HCT116 (cell line): Measurements from ENCODE around the gene STYXL1. TPM values are rescaled to one million over a fixed set of nuclear protein-coding genes. Genes with fewer than 3 reads are reported as not detected.

Experiments
- ATAC-seq: fragments of 200-7000 bp; cut with Tn5 transposase; 2 replicates; pipeline ENCODE4 v1.9.1; 2020; ENCODE audit warnings: mild to moderate bottlenecking, moderate library complexity
- BruUV-seq: library from RNA; stranded (reverse); fragments of 400-500 nt; replicated peaks from 2 replicates; lab custom pipeline; 2021; lab: Mats Ljungman, UMichigan
- CTCF ChIA-PET: fragments of 300-600 bp; sonication (Branson Sonifier 250); formaldehyde crosslinking; loops from one replicate; lab custom pipeline; 2021; ENCODE audit warnings: antibody characterized with exemption; lab: Charles Lee
- POLR2A ChIA-PET: fragments of 300-600, 350-600 bp; sonication (Branson Sonifier 250); formaldehyde crosslinking; loops from one replicate; lab custom pipeline; 2021; ENCODE audit warnings: antibody characterized with exemption; lab: Charles Lee
- RAD21 ChIA-PET, 2 experiments: fragments of 300-600 bp; sonication (Branson Sonifier 250); formaldehyde crosslinking; loops; one replicate each; lab custom pipeline; 2023; ENCODE audit warnings: low total read pairs in 2 of 2; ENCODE audit not compliant: uncharacterized antibody in 2 of 2, unreplicated experiment in 2 of 2, low non-redundant PET in 1 of 2; lab: Charles Lee
- DNase-seq: peaks from one replicate; pipeline ENCODE4 v3.0.0-alpha.2; 2010; ENCODE audit warnings: low read depth, low spot score
- H2AFZ ChIP-seq: fragments of 200-600 bp; shearing (Covaris generic), sonication (generic); 2 replicates; pipeline ENCODE4 v1.6.1; 2017; ENCODE audit warnings: low read depth, mixed run types, mixed read lengths, antibody characterized with exemption, low read length; ENCODE audit not compliant: poor library complexity, severe bottlenecking
- H3K27ac ChIP-seq: 2 replicates; pipeline ENCODE4 v1.5.1; 2012; ENCODE audit warnings: low read depth, low read length
- H3K27me3 ChIP-seq: fragments of 200-600 bp; sonication (generic); 2 replicates; pipeline ENCODE4 v1.6.1; 2016; ENCODE audit warnings: mixed run types, low read length, mixed read lengths; ENCODE audit not compliant: insufficient read depth
- H3K36me3 ChIP-seq, 2 experiments: fragments of 200-500 bp in 1 of 2; fragments of 200-600 bp in 1 of 2; sonication (Bioruptor generic) in 1 of 2; sonication (generic) in 1 of 2; 2 replicates each; pipeline versions ENCODE4 v1.5.1 to v1.6.1; 2014 to 2016; ENCODE audit warnings: low read length in 2 of 2, inconsistent platforms in 1 of 2, mixed read lengths in 1 of 2, mixed run types in 1 of 2; ENCODE audit not compliant: insufficient read depth in 2 of 2, control insufficient read depth in 1 of 2
- H3K4me1 ChIP-seq, 2 experiments: fragments of 200-600 bp in 1 of 2; sonication (generic) in 1 of 2; 2 replicates each; pipeline versions ENCODE4 v1.5.1 to v1.6.1; 2012 to 2017; ENCODE audit warnings: low read length in 2 of 2, inconsistent platforms in 1 of 2, mild to moderate bottlenecking in 1 of 2, mixed read lengths in 1 of 2, mixed run types in 1 of 2, moderate library complexity in 1 of 2; ENCODE audit not compliant: insufficient read depth in 2 of 2, control insufficient read depth in 1 of 2
- H3K4me2 ChIP-seq: fragments of 200-600 bp; sonication (generic); 2 replicates; pipeline ENCODE4 v1.6.1; 2017; ENCODE audit warnings: mixed run types, low read length, mixed read lengths
- H3K4me3 ChIP-seq, 2 experiments: fragments of 200-600 bp in 1 of 2; sonication (generic) in 1 of 2; replicated peaks in 1 of 2; 2 replicates each; pipeline ENCODE4 v1.5.1; 2011 to 2016; ENCODE audit warnings: low read length in 2 of 2, control low read depth in 1 of 2, low read depth in 1 of 2, mild to moderate bottlenecking in 1 of 2, mixed read lengths in 1 of 2, mixed run types in 1 of 2
- H3K79me2 ChIP-seq: fragments of 200-600 bp; sonication (generic); 2 replicates; pipeline ENCODE4 v1.6.1; 2017; ENCODE audit warnings: mild to moderate bottlenecking, mixed run types, low read length, moderate library complexity, mixed read lengths; ENCODE audit not compliant: insufficient read depth
- H3K9ac ChIP-seq: fragments of 200-600 bp; sonication (generic); 2 replicates; pipeline ENCODE4 v1.6.1; 2016; ENCODE audit warnings: low read length, mixed read lengths
- H3K9me2 ChIP-seq: fragments of 200-600 bp; sonication (generic), shearing (Covaris generic); 2 replicates; pipeline ENCODE4 v1.6.1; 2017; ENCODE audit warnings: mixed run types, mild to moderate bottlenecking, moderate library complexity; ENCODE audit not compliant: insufficient read depth
- H3K9me3 ChIP-seq, 2 experiments: fragments of 200-500 bp in 1 of 2; fragments of 200-600 bp in 1 of 2; sonication (Bioruptor generic) in 1 of 2; sonication (generic) in 1 of 2; 2 replicates each; pipeline ENCODE4 v1.6.1; 2014 to 2017; ENCODE audit warnings: low read length in 2 of 2, mixed read lengths in 2 of 2, inconsistent platforms in 1 of 2, low read depth in 1 of 2, mild to moderate bottlenecking in 1 of 2, mixed run types in 1 of 2, moderate library complexity in 1 of 2; ENCODE audit not compliant: control insufficient read depth in 1 of 2, insufficient read depth in 1 of 2
- H4K20me1 ChIP-seq: fragments of 200-600 bp; sonication (generic), shearing (Covaris generic); 2 replicates; pipeline ENCODE4 v1.6.1; 2017; ENCODE audit warnings: mixed run types, mild to moderate bottlenecking, moderate library complexity; ENCODE audit not compliant: insufficient read depth
- CEBPB ChIP-seq: IDR thresholded peaks from 2 replicates; pipeline ENCODE4 v1.6.1; 2012; ENCODE audit warnings: low read depth
- EGR1 ChIP-seq: IDR thresholded peaks from 2 replicates; pipeline ENCODE4 v1.6.1; 2012; ENCODE audit warnings: low read depth
- EZH2phosphoT487 ChIP-seq: fragments of 200-600 bp; IDR thresholded peaks from 2 replicates; pipeline ENCODE4 v1.6.1; 2018; ENCODE audit warnings: antibody characterized with exemption, borderline replicate concordance
- FOSL1 ChIP-seq: IDR thresholded peaks from 2 replicates; pipeline ENCODE4 v1.6.1; 2012; ENCODE audit warnings: low read depth
- JUND ChIP-seq: IDR thresholded peaks from 2 replicates; pipeline ENCODE4 v1.6.1; 2012
- POLR2A ChIP-seq: IDR thresholded peaks from 2 replicates; pipeline ENCODE4 v1.7.0; 2011; ENCODE audit warnings: borderline replicate concordance; ENCODE audit not compliant: insufficient read depth, insufficient read length; ENCODE audit errors: extremely low read depth
- POLR2AphosphoS5 ChIP-seq: IDR thresholded peaks from 2 replicates; pipeline ENCODE4 v1.6.1; 2011; ENCODE audit warnings: mild to moderate bottlenecking, low read depth, low read length, moderate library complexity
- RAD21 ChIP-seq: IDR thresholded peaks from 2 replicates; pipeline ENCODE4 v1.6.1; 2012; ENCODE audit warnings: low read depth, mild to moderate bottlenecking
- SP1 ChIP-seq: IDR thresholded peaks from 2 replicates; pipeline ENCODE4 v1.6.1; 2012; ENCODE audit warnings: low read depth
- TCF7L2 ChIP-seq: IDR thresholded peaks from 2 replicates; pipeline ENCODE4 v1.7.0; 2011; ENCODE audit warnings: borderline replicate concordance, inconsistent platforms; ENCODE audit not compliant: insufficient read depth, insufficient read length; ENCODE audit errors: extremely low read depth
- YY1 ChIP-seq: IDR thresholded peaks from 2 replicates; pipeline ENCODE4 v1.6.1; 2011; ENCODE audit warnings: low read length, low read depth, moderate library complexity, mild to moderate bottlenecking; ENCODE audit not compliant: insufficient replicate concordance; ENCODE audit errors: extremely low read depth
- intact Hi-C: fragments of 100-400 bp; cut with micrococcal nuclease; formaldehyde crosslinking; loops from 2 replicates; pipeline ENCODE4 v1.10.0; 2022
- total RNA-seq: library from RNA; stranded (reverse); gene quantifications from one replicate; pipeline ENCODE4 v1.2.1, GENCODE V29; 2021; ENCODE audit not compliant: unreplicated experiment
- TF ChIP-seq, protein P1 (sequence below): IDR thresholded peaks from 2 replicates; pipeline ENCODE4 v1.6.1; 2012; ENCODE audit warnings: low read depth
- TF ChIP-seq, protein P2 (sequence below): IDR thresholded peaks from 2 replicates; pipeline ENCODE4 v1.6.1; 2012
- TF ChIP-seq, protein P3 (sequence below): IDR thresholded peaks from 2 replicates; pipeline ENCODE4 v1.6.1; 2011; ENCODE audit warnings: mild to moderate bottlenecking, low read length, moderate library complexity; ENCODE audit not compliant: insufficient replicate concordance; ENCODE audit errors: extremely low read depth
- TF ChIP-seq, protein P4 (sequence below), 3 experiments: fragments of 200-600 bp in 1 of 3; sonication (generic) in 1 of 3; IDR thresholded peaks in 2 of 3; conservative IDR thresholded peaks in 1 of 3; 2 replicates each; pipeline ENCODE4 v1.5.1; 2012 to 2017; ENCODE audit warnings: low read depth in 2 of 3, low read length in 2 of 3, antibody characterized with exemption in 1 of 3, borderline replicate concordance in 1 of 3, control low read depth in 1 of 3, mild to moderate bottlenecking in 1 of 3, mixed read lengths in 1 of 3, mixed run types in 1 of 3, moderate library complexity in 1 of 3; ENCODE audit not compliant: insufficient read depth in 1 of 3

Gene STYXL1
- total RNA-seq, 1 experiment from 2014 or later: 32.5 TPM

DNA sequence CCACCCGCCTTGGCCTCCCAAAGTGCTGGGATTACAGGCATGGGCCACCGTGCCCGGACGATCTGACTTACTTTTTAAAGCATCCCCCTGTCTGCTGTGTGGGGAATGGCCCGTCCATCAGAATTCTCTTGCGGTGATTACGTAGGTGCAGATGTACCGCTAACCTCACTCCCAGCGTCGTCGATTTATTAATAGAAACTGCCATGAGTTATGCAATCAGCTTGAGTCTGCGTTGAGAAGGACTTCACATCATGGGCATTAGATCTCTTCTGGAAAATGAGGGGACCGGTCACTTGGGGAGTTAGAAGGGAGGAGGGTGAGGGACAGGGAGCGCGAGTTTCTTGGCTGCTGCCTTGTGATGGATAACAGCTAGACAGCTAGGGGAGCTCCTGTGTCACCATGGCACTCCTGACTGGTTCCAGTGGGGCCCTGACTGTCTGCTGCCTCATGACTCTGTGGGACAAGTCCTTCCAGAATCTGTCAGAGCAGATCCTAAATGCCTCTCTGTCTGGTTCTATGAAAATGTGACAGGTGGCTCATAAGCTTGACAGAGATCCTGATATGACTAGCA is 97.6 kb downstream of the STYXL1 start:
- no peaks in the 10 kb centered on the region for H3K9me3 ChIP-seq
- RAD21 ChIA-PET: interaction anchor here in 1 of 2 experiments (0.6 kb wide), 1 partner anchor 33 kb away, joined by 4 read pairs; no protein-coding TSS in a partner anchor
- CTCF ChIA-PET: no interaction called here
- TF ChIP-seq SP1: no peak
- TF ChIP-seq YY1: no peak
- TF ChIP-seq, protein P1, sequence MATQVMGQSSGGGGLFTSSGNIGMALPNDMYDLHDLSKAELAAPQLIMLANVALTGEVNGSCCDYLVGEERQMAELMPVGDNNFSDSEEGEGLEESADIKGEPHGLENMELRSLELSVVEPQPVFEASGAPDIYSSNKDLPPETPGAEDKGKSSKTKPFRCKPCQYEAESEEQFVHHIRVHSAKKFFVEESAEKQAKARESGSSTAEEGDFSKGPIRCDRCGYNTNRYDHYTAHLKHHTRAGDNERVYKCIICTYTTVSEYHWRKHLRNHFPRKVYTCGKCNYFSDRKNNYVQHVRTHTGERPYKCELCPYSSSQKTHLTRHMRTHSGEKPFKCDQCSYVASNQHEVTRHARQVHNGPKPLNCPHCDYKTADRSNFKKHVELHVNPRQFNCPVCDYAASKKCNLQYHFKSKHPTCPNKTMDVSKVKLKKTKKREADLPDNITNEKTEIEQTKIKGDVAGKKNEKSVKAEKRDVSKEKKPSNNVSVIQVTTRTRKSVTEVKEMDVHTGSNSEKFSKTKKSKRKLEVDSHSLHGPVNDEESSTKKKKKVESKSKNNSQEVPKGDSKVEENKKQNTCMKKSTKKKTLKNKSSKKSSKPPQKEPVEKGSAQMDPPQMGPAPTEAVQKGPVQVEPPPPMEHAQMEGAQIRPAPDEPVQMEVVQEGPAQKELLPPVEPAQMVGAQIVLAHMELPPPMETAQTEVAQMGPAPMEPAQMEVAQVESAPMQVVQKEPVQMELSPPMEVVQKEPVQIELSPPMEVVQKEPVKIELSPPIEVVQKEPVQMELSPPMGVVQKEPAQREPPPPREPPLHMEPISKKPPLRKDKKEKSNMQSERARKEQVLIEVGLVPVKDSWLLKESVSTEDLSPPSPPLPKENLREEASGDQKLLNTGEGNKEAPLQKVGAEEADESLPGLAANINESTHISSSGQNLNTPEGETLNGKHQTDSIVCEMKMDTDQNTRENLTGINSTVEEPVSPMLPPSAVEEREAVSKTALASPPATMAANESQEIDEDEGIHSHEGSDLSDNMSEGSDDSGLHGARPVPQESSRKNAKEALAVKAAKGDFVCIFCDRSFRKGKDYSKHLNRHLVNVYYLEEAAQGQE: no peak
- TF ChIP-seq FOSL1: no peak
- TF ChIP-seq EGR1: no peak
- TF ChIP-seq, protein P2, sequence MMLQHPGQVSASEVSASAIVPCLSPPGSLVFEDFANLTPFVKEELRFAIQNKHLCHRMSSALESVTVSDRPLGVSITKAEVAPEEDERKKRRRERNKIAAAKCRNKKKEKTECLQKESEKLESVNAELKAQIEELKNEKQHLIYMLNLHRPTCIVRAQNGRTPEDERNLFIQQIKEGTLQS: no peak
- TF ChIP-seq TCF7L2: no peak
- no peak for TF ChIP-seq POLR2A
- no peak for TF ChIP-seq EZH2phosphoT487
- TF ChIP-seq, protein P3, sequence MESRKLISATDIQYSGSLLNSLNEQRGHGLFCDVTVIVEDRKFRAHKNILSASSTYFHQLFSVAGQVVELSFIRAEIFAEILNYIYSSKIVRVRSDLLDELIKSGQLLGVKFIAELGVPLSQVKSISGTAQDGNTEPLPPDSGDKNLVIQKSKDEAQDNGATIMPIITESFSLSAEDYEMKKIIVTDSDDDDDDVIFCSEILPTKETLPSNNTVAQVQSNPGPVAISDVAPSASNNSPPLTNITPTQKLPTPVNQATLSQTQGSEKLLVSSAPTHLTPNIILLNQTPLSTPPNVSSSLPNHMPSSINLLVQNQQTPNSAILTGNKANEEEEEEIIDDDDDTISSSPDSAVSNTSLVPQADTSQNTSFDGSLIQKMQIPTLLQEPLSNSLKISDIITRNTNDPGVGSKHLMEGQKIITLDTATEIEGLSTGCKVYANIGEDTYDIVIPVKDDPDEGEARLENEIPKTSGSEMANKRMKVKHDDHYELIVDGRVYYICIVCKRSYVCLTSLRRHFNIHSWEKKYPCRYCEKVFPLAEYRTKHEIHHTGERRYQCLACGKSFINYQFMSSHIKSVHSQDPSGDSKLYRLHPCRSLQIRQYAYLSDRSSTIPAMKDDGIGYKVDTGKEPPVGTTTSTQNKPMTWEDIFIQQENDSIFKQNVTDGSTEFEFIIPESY: no peak
- TF ChIP-seq RAD21: no peak
- TF ChIP-seq CEBPB: no peak
- no peak for TF ChIP-seq POLR2AphosphoS5
- TF ChIP-seq JUND: no peak
- TF ChIP-seq, protein P4, sequence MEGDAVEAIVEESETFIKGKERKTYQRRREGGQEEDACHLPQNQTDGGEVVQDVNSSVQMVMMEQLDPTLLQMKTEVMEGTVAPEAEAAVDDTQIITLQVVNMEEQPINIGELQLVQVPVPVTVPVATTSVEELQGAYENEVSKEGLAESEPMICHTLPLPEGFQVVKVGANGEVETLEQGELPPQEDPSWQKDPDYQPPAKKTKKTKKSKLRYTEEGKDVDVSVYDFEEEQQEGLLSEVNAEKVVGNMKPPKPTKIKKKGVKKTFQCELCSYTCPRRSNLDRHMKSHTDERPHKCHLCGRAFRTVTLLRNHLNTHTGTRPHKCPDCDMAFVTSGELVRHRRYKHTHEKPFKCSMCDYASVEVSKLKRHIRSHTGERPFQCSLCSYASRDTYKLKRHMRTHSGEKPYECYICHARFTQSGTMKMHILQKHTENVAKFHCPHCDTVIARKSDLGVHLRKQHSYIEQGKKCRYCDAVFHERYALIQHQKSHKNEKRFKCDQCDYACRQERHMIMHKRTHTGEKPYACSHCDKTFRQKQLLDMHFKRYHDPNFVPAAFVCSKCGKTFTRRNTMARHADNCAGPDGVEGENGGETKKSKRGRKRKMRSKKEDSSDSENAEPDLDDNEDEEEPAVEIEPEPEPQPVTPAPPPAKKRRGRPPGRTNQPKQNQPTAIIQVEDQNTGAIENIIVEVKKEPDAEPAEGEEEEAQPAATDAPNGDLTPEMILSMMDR (IDR thresholded peaks at IDR 0.05 in 2 of 3, conservative IDR thresholded peaks at IDR 0.05 in 1 of 3; ENCODE audit: borderline replicate concordance in 1 of 3, insufficient read depth in 1 of 3, low read depth in 2 of 3, low read length in 2 of 3): no peak
- TF ChIP-seq, all 23 proteins: peak for 0
- Histone ChIP-seq H3K4me1 (peaks cover 0 to 5% of the 10 kb centered on the region in 2 experiments; a peak in 1 of 4 replicates), H3K27me3 (no peaks in the 10 kb centered on the region), H2AFZ (no peak overlapping the region), H3K9me2 (no peaks in the 10 kb centered on the region), H3K4me2 (no peak overlapping the region), H3K79me2 (peaks cover 3% of the 10 kb centered on the region; the same call in 1 of the 2 replicates), H3K9ac (no peak overlapping the region), H4K20me1 (no peaks in the 10 kb centered on the region), H3K4me3 (no peak overlapping the region), H3K36me3 (peaks cover under 1 to 7% of the 10 kb centered on the region in 2 experiments; a peak in 3 of 4 replicates), H3K27ac (no peak overlapping the region)
- no TSS peak for BruUV-seq
- POLR2A ChIA-PET: interaction anchor here (0.7 kb wide), 1 partner anchor 91 kb away, joined by 3 read pairs; no protein-coding TSS in a partner anchor
- DNase-seq (no peak), ATAC-seq (no peak)
- intact Hi-C loops: no loop called here
